H9 (cell line): ENCODE measurements around the gene OR10AD1. TPM values are rescaled to one million over a fixed set of nuclear protein-coding genes. Genes with fewer than 3 reads are reported as not detected.

Source experiments
- DNase-seq: peaks from one replicate; pipeline ENCODE4 v3.0.0-alpha.2; 2017
- H2AFZ ChIP-seq: one replicate; pipeline ENCODE4 v1.6.1; 2013; ENCODE audit warnings: mild to moderate bottlenecking, low read length, control low read depth, moderate library complexity
- H2AK5ac ChIP-seq: 2 replicates; pipeline ENCODE4 v1.6.1; 2013; ENCODE audit warnings: low read length, control low read depth, mixed read lengths; ENCODE audit not compliant: insufficient read length
- H2BK120ac ChIP-seq: one replicate; pipeline ENCODE4 v1.6.1; 2013; ENCODE audit warnings: low read depth, mild to moderate bottlenecking, low read length, control low read depth, inconsistent platforms; ENCODE audit not compliant: poor library complexity, severe bottlenecking
- H2BK12ac ChIP-seq: 2 replicates; pipeline ENCODE4 v1.6.1; 2013; ENCODE audit warnings: low read length, control low read depth, mixed read lengths, low read depth; ENCODE audit not compliant: insufficient read length
- H2BK15ac ChIP-seq: 2 replicates; pipeline ENCODE4 v1.6.1; 2013; ENCODE audit warnings: low read depth, low read length, control low read depth
- H2BK20ac ChIP-seq: one replicate; pipeline ENCODE4 v1.6.1; 2013; ENCODE audit warnings: low read depth, mild to moderate bottlenecking, low read length, control low read depth, inconsistent platforms; ENCODE audit not compliant: poor library complexity, severe bottlenecking
- H2BK5ac ChIP-seq: 2 replicates; pipeline ENCODE4 v1.6.1; 2013; ENCODE audit warnings: low read length, control low read depth, mixed read lengths; ENCODE audit not compliant: insufficient read length
- H3K14ac ChIP-seq: 2 replicates; pipeline ENCODE4 v1.6.1; 2013; ENCODE audit warnings: low read length, control low read depth; ENCODE audit not compliant: insufficient read depth
- H3K18ac ChIP-seq: 2 replicates; pipeline ENCODE4 v1.6.1; 2013; ENCODE audit warnings: low read depth, mild to moderate bottlenecking, mixed read lengths, low read length, control low read depth; ENCODE audit not compliant: insufficient read length
- H3K23ac ChIP-seq: 2 replicates; pipeline ENCODE4 v1.6.1; 2013; ENCODE audit warnings: low read length, control low read depth, mixed read lengths, low read depth; ENCODE audit not compliant: insufficient read length
- H3K23me2 ChIP-seq: 2 replicates; pipeline ENCODE4 v1.6.1; 2013; ENCODE audit warnings: low read depth, mild to moderate bottlenecking, mixed read lengths, low read length, control low read depth; ENCODE audit not compliant: insufficient read length, poor library complexity, severe bottlenecking
- H3K27ac ChIP-seq: 2 replicates; pipeline ENCODE4 v1.5.1; 2013; ENCODE audit warnings: low read length, control low read depth, mixed read lengths, low read depth; ENCODE audit not compliant: insufficient read length
- H3K27me3 ChIP-seq: 2 replicates; pipeline ENCODE4 v1.6.1; 2013; ENCODE audit warnings: low read length, control low read depth, inconsistent platforms; ENCODE audit not compliant: insufficient read depth
- H3K4ac ChIP-seq: 2 replicates; pipeline ENCODE4 v1.6.1; 2013; ENCODE audit warnings: low read depth, mild to moderate bottlenecking, control low read depth, inconsistent platforms, low read length, moderate library complexity
- H3K4me1 ChIP-seq: 2 replicates; pipeline ENCODE4 v1.6.1; 2013; ENCODE audit warnings: low read length, control low read depth, inconsistent platforms; ENCODE audit not compliant: insufficient read depth
- H3K4me2 ChIP-seq: 2 replicates; pipeline ENCODE4 v1.6.1; 2013; ENCODE audit warnings: low read length, control low read depth, mixed read lengths; ENCODE audit not compliant: insufficient read length, insufficient read depth
- H3K56ac ChIP-seq: 2 replicates; pipeline ENCODE4 v1.6.1; 2013; ENCODE audit warnings: low read depth, mild to moderate bottlenecking, mixed read lengths, low read length, control low read depth; ENCODE audit not compliant: insufficient read length
- H3K79me1 ChIP-seq: 2 replicates; pipeline ENCODE4 v1.6.1; 2013; ENCODE audit warnings: low read depth, mild to moderate bottlenecking, moderate library complexity, low read length, control low read depth, inconsistent platforms; ENCODE audit not compliant: insufficient read depth, poor library complexity, severe bottlenecking
- H3K79me2 ChIP-seq: 2 replicates; pipeline ENCODE4 v1.6.1; 2013; ENCODE audit warnings: low read length, control low read depth, inconsistent platforms; ENCODE audit not compliant: insufficient read depth
- H3K9ac ChIP-seq: 2 replicates; pipeline ENCODE4 v1.6.1; 2013; ENCODE audit warnings: low read length, control low read depth, mixed read lengths; ENCODE audit not compliant: insufficient read length; ENCODE audit errors: extremely low read depth
- H3K9me3 ChIP-seq: one replicate; pipeline ENCODE4 v1.6.1; 2013; ENCODE audit warnings: low read depth, low read length, inconsistent platforms; ENCODE audit not compliant: control insufficient read depth
- H3T11ph ChIP-seq: one replicate; pipeline ENCODE4 v1.6.1; 2013; ENCODE audit warnings: mild to moderate bottlenecking, low read length, control low read depth, inconsistent platforms
- H4K20me1 ChIP-seq: one replicate; pipeline ENCODE4 v1.6.1; 2013; ENCODE audit not compliant: control insufficient read depth, insufficient read length, insufficient read depth
- H4K5ac ChIP-seq: 2 replicates; pipeline ENCODE4 v1.6.1; 2013; ENCODE audit warnings: low read depth, mild to moderate bottlenecking, mixed read lengths, low read length, control low read depth; ENCODE audit not compliant: insufficient read length
- H4K8ac ChIP-seq: replicated peaks from 2 replicates; pipeline ENCODE4 v1.6.1; 2013; ENCODE audit warnings: low read length, control low read depth, mixed read lengths, low read depth; ENCODE audit not compliant: insufficient read length
- H4K91ac ChIP-seq: 2 replicates; pipeline ENCODE4 v1.6.1; 2013; ENCODE audit warnings: low read depth, mild to moderate bottlenecking, moderate library complexity, mixed read lengths, low read length, control low read depth; ENCODE audit not compliant: insufficient read length
- H3K27ac Mint-ChIP-seq, 3 experiments: 2 replicates in 2 of 3; 3 replicates in 1 of 3; pipeline ENCODE4 v1.8.0; 2020 to 2021; ENCODE audit warnings: mixed read lengths in 3 of 3, mild to moderate bottlenecking in 1 of 3, moderate library complexity in 1 of 3
- H3K27me3 Mint-ChIP-seq: 2 replicates; pipeline ENCODE4 v1.8.0; 2021; ENCODE audit warnings: low read depth, mild to moderate bottlenecking, moderate library complexity, mixed read lengths
- H3K36me3 Mint-ChIP-seq, 3 experiments: 2 replicates in 2 of 3; 3 replicates in 1 of 3; pipeline ENCODE4 v1.8.0; 2020 to 2021; ENCODE audit warnings: low read depth in 3 of 3, mixed read lengths in 3 of 3; ENCODE audit not compliant: insufficient read depth in 1 of 3
- H3K4me1 Mint-ChIP-seq, 2 experiments: 2 replicates each; pipeline ENCODE4 v1.8.0; 2020; ENCODE audit warnings: mixed read lengths in 2 of 2
- H3K4me3 Mint-ChIP-seq, 2 experiments: 2 replicates in 1 of 2; 3 replicates in 1 of 2; pipeline ENCODE4 v1.8.0; 2020 to 2021; ENCODE audit warnings: mild to moderate bottlenecking in 2 of 2, mixed read lengths in 2 of 2, moderate library complexity in 1 of 2
- H3K9me3 Mint-ChIP-seq, 2 experiments: 2 replicates in 1 of 2; 3 replicates in 1 of 2; pipeline ENCODE4 v1.8.0; 2020; ENCODE audit warnings: mild to moderate bottlenecking in 2 of 2, mixed read lengths in 2 of 2, moderate library complexity in 1 of 2
- WGBS: extraction: QIAGEN DNeasy Blood & Tissue Kit; methylation state at CpG from one replicate; pipeline ENCODE4 v1.1.7; 2013; ENCODE audit warnings: missing lambda C conversion rate, low lambda C conversion rate, mixed read lengths; ENCODE audit not compliant: insufficient read length; ENCODE audit errors: extremely low coverage; 5-methylcytosine and 5-hydroxymethylcytosine counted together
- total RNA-seq: library from RNA; stranded (reverse); gene quantifications from 2 replicates; pipeline ENCODE4 v1.2.1, GENCODE V29; 2021
- TF ChIP-seq, protein P1 (sequence below): fragments of 200-600 bp; sonication (generic); conservative IDR thresholded peaks from 3 replicates; pipeline ENCODE4 v1.8.0; 2021; ENCODE audit warnings: antibody characterized with exemption, mild to moderate bottlenecking

Gene OR10AD1
- total RNA-seq, 1 experiment from 2014 or later, result not detected

DNA sequence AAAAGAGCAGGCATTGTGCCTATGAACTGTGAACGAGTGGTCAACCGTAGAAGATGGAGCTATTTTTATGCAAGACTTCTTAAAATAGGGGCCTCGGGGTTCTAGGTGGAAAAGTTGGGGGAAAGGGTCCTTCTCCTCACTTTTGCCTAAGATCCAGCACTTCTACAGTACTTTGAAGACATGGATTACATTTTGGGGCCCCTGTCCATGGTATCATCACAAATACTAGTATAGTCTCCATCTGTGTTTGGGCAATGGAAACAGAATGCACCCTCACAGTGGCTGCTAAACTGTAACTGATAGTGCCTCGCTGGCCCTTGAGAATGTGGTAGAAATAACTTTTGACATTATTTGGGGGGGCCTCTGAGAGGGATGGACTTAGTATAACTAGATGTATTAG lies 25.1 kb downstream of the OR10AD1 start:
- peaks cover 57% of the 10 kb centered on the region for H3K27me3 Mint-ChIP-seq

More for the DNA sequence above, 25.1 kb downstream of the OR10AD1 start:
- H3K23ac ChIP-seq, result no peak overlapping the region
- H3K56ac ChIP-seq, result no peak overlapping the region
- no peak overlapping the region for H3K27ac Mint-ChIP-seq
- no peaks in the 10 kb centered on the region for H3K79me2 ChIP-seq
- no peak overlapping the region for H2BK5ac ChIP-seq
- H3T11ph ChIP-seq, result no peak overlapping the region
- H3K79me1 ChIP-seq, result no peaks in the 10 kb centered on the region
- H3K14ac ChIP-seq, result no peak overlapping the region
- no peak overlapping the region for H4K91ac ChIP-seq
- H3K4me3 Mint-ChIP-seq, result no peak overlapping the region
- H3K4me1 ChIP-seq, result peaks cover 7% of the 10 kb centered on the region
- H3K36me3 Mint-ChIP-seq, result no peaks in the 10 kb centered on the region
- H2AK5ac ChIP-seq, result no peak overlapping the region
- no peaks in the 10 kb centered on the region; a peak in 1 of 5 replicates for H3K9me3 Mint-ChIP-seq
- H2BK120ac ChIP-seq, result no peak overlapping the region
- H3K27me3 ChIP-seq, result no peaks in the 10 kb centered on the region; the same call in 1 of the 2 replicates
- H3K27ac ChIP-seq, result no peak overlapping the region
- H2BK20ac ChIP-seq, result no peak overlapping the region
- peaks cover 5% of the 10 kb centered on the region for H3K23me2 ChIP-seq
- H4K20me1 ChIP-seq, result no peaks in the 10 kb centered on the region
- H2BK12ac ChIP-seq, result no peak overlapping the region
- no peaks in the 10 kb centered on the region for H3K9me3 ChIP-seq
- H4K5ac ChIP-seq, result no peak overlapping the region
- H3K9ac ChIP-seq, result no peak overlapping the region
- no CpG with 5 or more reads among the region's 4 CpGs for WGBS
- DNase-seq, result no peak
- TF ChIP-seq, protein P1, sequence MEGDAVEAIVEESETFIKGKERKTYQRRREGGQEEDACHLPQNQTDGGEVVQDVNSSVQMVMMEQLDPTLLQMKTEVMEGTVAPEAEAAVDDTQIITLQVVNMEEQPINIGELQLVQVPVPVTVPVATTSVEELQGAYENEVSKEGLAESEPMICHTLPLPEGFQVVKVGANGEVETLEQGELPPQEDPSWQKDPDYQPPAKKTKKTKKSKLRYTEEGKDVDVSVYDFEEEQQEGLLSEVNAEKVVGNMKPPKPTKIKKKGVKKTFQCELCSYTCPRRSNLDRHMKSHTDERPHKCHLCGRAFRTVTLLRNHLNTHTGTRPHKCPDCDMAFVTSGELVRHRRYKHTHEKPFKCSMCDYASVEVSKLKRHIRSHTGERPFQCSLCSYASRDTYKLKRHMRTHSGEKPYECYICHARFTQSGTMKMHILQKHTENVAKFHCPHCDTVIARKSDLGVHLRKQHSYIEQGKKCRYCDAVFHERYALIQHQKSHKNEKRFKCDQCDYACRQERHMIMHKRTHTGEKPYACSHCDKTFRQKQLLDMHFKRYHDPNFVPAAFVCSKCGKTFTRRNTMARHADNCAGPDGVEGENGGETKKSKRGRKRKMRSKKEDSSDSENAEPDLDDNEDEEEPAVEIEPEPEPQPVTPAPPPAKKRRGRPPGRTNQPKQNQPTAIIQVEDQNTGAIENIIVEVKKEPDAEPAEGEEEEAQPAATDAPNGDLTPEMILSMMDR, result no peak
- no peak overlapping the region for H2BK15ac ChIP-seq
- H3K4ac ChIP-seq, result no peak overlapping the region
- H2AFZ ChIP-seq, result no peak overlapping the region
- H3K18ac ChIP-seq, result no peak overlapping the region
- no peak overlapping the region for H3K4me2 ChIP-seq
- no peak overlapping the region for H4K8ac ChIP-seq
- H3K4me1 Mint-ChIP-seq, result peaks cover 31 to 34% of the 10 kb centered on the region in 2 experiments
